ENCODE results near the gene HS6ST1.

DNA sequence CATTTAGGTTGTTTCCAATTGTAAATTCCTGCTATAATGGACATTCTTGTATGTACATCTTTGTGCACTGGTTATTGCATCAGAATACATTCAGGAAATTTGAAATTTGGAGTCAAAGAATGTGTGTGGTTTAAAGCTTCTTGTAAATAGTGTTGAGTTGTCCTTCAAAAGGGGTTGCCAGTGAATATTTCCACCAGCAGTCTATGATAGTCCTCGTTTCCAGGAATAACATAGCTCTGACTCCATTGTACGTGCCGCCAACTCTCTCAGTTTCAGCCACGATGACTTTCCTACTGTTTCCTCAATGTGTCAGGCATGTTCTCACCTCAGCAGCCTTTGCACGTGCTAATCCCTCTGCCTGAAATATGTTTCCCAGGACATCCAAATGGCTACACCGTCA, 10.9 kb upstream of the HS6ST1 start:
- TF ChIP-seq POLR2AphosphoS5 (IDR thresholded peaks at IDR 0.05; ENCODE audit: low read depth, low read length): no peak
- TF ChIP-seq POU2F2 (IDR thresholded peaks at IDR 0.05; ENCODE audit: low read depth, low read length): no peak
- TF ChIP-seq POLR2A (IDR thresholded peaks at IDR 0.05; ENCODE audit: low read depth, low read length): no peak
- no peak for TF ChIP-seq TAF1 (IDR thresholded peaks at IDR 0.05; ENCODE audit: low read depth, low read length)

All from GM12891 (cell line).